DND-41 (cell line): ENCODE data around the gene AMZ2.

ENCODE experiments used
- CTCF ChIP-seq: IDR thresholded peaks from 2 replicates; pipeline ENCODE4 v1.5.1; 2012; ENCODE audit warnings: borderline replicate concordance, low read length, moderate library complexity, mild to moderate bottlenecking; ENCODE audit not compliant: poor library complexity, severe bottlenecking; ENCODE audit errors: extremely low read depth
- EZH2 ChIP-seq: IDR thresholded peaks from 3 replicates; pipeline ENCODE4 v1.6.1; 2012; ENCODE audit warnings: borderline replicate concordance, low read depth, mild to moderate bottlenecking, moderate library complexity, low read length, inconsistent platforms; ENCODE audit not compliant: severe bottlenecking

- TF ChIP-seq EZH2 (no peak), CTCF (no peak)
Measured at GRCh38 chr17:68204736-68205135, 43.1 kb upstream of the AMZ2 start.
